Ishikawa (cell line): Measurements from ENCODE around the gene LCP1.

ENCODE experiments used
- EP300 ChIP-seq: IDR thresholded peaks from 2 replicates; pipeline ENCODE4 v1.6.1; 2012; ENCODE audit warnings: borderline replicate concordance
- FOXM1 ChIP-seq: IDR thresholded peaks from 2 replicates; pipeline ENCODE4 v1.6.1; 2012; ENCODE audit warnings: low read depth, borderline replicate concordance
- NFIC ChIP-seq: IDR thresholded peaks from 2 replicates; pipeline ENCODE4 v1.6.1; 2012
- TAF1 ChIP-seq: IDR thresholded peaks from 2 replicates; pipeline ENCODE4 v1.6.1; 2012; ENCODE audit warnings: low read depth, mild to moderate bottlenecking
- TF ChIP-seq, protein P1 (sequence below): IDR thresholded peaks from 2 replicates; pipeline ENCODE4 v1.6.1; 2012; ENCODE audit warnings: low read depth, mild to moderate bottlenecking

DNA sequence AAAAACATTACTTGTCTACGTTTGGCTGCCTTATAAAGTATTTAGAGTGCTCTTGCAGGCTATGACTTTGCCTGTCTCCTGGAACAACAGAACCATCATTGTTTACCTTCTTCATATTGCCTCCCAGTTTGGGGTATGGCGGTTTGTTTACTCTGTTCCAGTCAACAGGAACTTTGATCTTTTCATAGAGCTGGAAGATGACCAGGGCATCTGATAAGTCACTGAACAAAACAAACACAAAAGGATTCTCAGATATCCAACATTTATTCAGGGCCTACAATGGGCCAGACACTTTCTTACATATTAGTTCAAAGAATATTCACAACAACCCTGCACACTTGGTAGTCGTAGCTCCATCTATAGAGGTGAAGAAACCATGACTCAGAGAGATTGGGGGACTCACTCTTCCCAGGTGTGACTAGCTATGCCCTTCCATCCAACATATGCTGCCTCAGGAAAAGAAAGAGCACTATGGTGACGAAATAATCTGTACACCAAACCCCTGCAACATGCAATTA lies 38.7 kb downstream of the LCP1 start:
- TF ChIP-seq FOXM1 (no peak), EP300 (no peak), TAF1 (no peak), NFIC (no peak)
- TF ChIP-seq, protein P1, sequence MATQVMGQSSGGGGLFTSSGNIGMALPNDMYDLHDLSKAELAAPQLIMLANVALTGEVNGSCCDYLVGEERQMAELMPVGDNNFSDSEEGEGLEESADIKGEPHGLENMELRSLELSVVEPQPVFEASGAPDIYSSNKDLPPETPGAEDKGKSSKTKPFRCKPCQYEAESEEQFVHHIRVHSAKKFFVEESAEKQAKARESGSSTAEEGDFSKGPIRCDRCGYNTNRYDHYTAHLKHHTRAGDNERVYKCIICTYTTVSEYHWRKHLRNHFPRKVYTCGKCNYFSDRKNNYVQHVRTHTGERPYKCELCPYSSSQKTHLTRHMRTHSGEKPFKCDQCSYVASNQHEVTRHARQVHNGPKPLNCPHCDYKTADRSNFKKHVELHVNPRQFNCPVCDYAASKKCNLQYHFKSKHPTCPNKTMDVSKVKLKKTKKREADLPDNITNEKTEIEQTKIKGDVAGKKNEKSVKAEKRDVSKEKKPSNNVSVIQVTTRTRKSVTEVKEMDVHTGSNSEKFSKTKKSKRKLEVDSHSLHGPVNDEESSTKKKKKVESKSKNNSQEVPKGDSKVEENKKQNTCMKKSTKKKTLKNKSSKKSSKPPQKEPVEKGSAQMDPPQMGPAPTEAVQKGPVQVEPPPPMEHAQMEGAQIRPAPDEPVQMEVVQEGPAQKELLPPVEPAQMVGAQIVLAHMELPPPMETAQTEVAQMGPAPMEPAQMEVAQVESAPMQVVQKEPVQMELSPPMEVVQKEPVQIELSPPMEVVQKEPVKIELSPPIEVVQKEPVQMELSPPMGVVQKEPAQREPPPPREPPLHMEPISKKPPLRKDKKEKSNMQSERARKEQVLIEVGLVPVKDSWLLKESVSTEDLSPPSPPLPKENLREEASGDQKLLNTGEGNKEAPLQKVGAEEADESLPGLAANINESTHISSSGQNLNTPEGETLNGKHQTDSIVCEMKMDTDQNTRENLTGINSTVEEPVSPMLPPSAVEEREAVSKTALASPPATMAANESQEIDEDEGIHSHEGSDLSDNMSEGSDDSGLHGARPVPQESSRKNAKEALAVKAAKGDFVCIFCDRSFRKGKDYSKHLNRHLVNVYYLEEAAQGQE = no peak
